ENCODE results near the gene C9orf50.
A peak's percentile ranks its signal among the peaks of the same experiment; 100 is the strongest.

C9orf50 gene

GRCh38 chr9:129568560-129569501 is 52.1 kb downstream of the C9orf50 start:
- Histone ChIP-seq H3K4me2 (ENCODE audit: low read depth, low read length) (peak overlapping the region; percentile 39; the same call in 1 of the 2 replicates), H3K79me2 (ENCODE audit: low read length) (no peaks in the 10 kb centered on the region), H3K27ac (ENCODE audit: low read length) (no peak overlapping the region), H4K20me1 (ENCODE audit: insufficient read depth, low read length) (no peaks in the 10 kb centered on the region), H3K9me2 (replicated peaks; ENCODE audit: insufficient read depth, low read length) (no peaks in the 10 kb centered on the region), H3K4me1 (ENCODE audit: low read length) (peaks cover 5% of the 10 kb centered on the region; the same call in 1 of the 2 replicates), H2AFZ (ENCODE audit: low read length) (no peak overlapping the region), H3K36me3 (replicated peaks; ENCODE audit: insufficient read depth, low read length) (no peaks in the 10 kb centered on the region), H3K9me3 (replicated peaks; ENCODE audit: insufficient read depth, low read length) (no peaks in the 10 kb centered on the region), H3K9ac (ENCODE audit: low read length) (no peak overlapping the region), H3K4me3 (ENCODE audit: low read length) (no peak overlapping the region), H3K27me3 (replicated peaks; ENCODE audit: insufficient read depth, low read length) (peaks cover 15% of the 10 kb centered on the region), H3F3A (ENCODE audit: insufficient read depth, low read length) (no peaks in the 10 kb centered on the region)
- no peak for DNase-seq
- TF ChIP-seq EZH2 (optimal IDR thresholded peaks at IDR 0.05; ENCODE audit: low read depth, low read length) (no peak), CTCF (IDR thresholded peaks at IDR 0.05; ENCODE audit: low read length) (no peak), EZH2phosphoT487 (IDR thresholded peaks at IDR 0.05; ENCODE audit: low read length) (no peak)

GRCh38 chr9:129567842-129568559 is 52.9 kb downstream of the C9orf50 start:
- H3K4me2 ChIP-seq (ENCODE audit: low read depth, low read length), result no peak overlapping the region
- no peaks in the 10 kb centered on the region for H3K79me2 ChIP-seq (ENCODE audit: low read length)
- peaks cover 5% of the 10 kb centered on the region; the same call in 1 of the 2 replicates for H3K4me1 ChIP-seq (ENCODE audit: low read length)
- H3K27me3 ChIP-seq (replicated peaks; ENCODE audit: insufficient read depth, low read length), result peaks cover 15% of the 10 kb centered on the region
- no peak for DNase-seq
- TF ChIP-seq EZH2 (optimal IDR thresholded peaks at IDR 0.05; ENCODE audit: low read depth, low read length) (no peak), EZH2phosphoT487 (IDR thresholded peaks at IDR 0.05; ENCODE audit: low read length) (no peak), CTCF (IDR thresholded peaks at IDR 0.05; ENCODE audit: low read length) (no peak)
- H2AFZ ChIP-seq (ENCODE audit: low read length), result no peak overlapping the region
- no peak overlapping the region for H3K27ac ChIP-seq (ENCODE audit: low read length)
- no peaks in the 10 kb centered on the region for H3K9me2 ChIP-seq (replicated peaks; ENCODE audit: insufficient read depth, low read length)
- no peak overlapping the region for H3K9ac ChIP-seq (ENCODE audit: low read length)
- H3K4me3 ChIP-seq (ENCODE audit: low read length), result no peak overlapping the region
- no peaks in the 10 kb centered on the region for H3K36me3 ChIP-seq (replicated peaks; ENCODE audit: insufficient read depth, low read length)
- no peaks in the 10 kb centered on the region for H3F3A ChIP-seq (ENCODE audit: insufficient read depth, low read length)
- H4K20me1 ChIP-seq (ENCODE audit: insufficient read depth, low read length), result no peaks in the 10 kb centered on the region
- H3K9me3 ChIP-seq (replicated peaks; ENCODE audit: insufficient read depth, low read length), result no peaks in the 10 kb centered on the region

- Histone ChIP-seq H3K4me3 (ENCODE audit: low read length) (no peak overlapping the region), H3K36me3 (replicated peaks; ENCODE audit: insufficient read depth, low read length) (no peaks in the 10 kb centered on the region), H2AFZ (ENCODE audit: low read length) (no peak overlapping the region), H3K9me2 (replicated peaks; ENCODE audit: insufficient read depth, low read length) (no peaks in the 10 kb centered on the region), H3K4me1 (ENCODE audit: low read length) (peaks cover 5% of the 10 kb centered on the region; the same call in 1 of the 2 replicates), H3K27ac (ENCODE audit: low read length) (no peak overlapping the region), H3K9me3 (replicated peaks; ENCODE audit: insufficient read depth, low read length) (no peaks in the 10 kb centered on the region), H3K9ac (ENCODE audit: low read length) (no peak overlapping the region), H3K27me3 (replicated peaks; ENCODE audit: insufficient read depth, low read length) (peaks cover 22% of the 10 kb centered on the region), H3K4me2 (ENCODE audit: low read depth, low read length) (no peak overlapping the region), H4K20me1 (ENCODE audit: insufficient read depth, low read length) (no peaks in the 10 kb centered on the region), H3F3A (ENCODE audit: insufficient read depth, low read length) (no peaks in the 10 kb centered on the region), H3K79me2 (ENCODE audit: low read length) (no peaks in the 10 kb centered on the region)
- no peak for DNase-seq
- no peak for TF ChIP-seq EZH2phosphoT487 (IDR thresholded peaks at IDR 0.05; ENCODE audit: low read length)
- TF ChIP-seq EZH2 (optimal IDR thresholded peaks at IDR 0.05; ENCODE audit: low read depth, low read length), result no peak
These were observed 53.6 kb downstream of the C9orf50 start for GRCh38 chr9:129567329-129567728.
